ENCODE data around the gene SPEF1. TPM values are rescaled to one million over a fixed set of nuclear protein-coding genes. Genes with fewer than 3 reads are reported as not detected.
A peak's percentile ranks its signal among the peaks of the same experiment; 100 is the strongest.
"Not testable (repeated sequence)": the region's sequence is repeated elsewhere in the genome, so short reads cannot be mapped to it uniquely, and the experiment has no call there.

Gene SPEF1
- polyA plus RNA-seq, 12 donors: 0.09 to 0.11 (median 0.11) TPM; not detected in 9

DNA sequence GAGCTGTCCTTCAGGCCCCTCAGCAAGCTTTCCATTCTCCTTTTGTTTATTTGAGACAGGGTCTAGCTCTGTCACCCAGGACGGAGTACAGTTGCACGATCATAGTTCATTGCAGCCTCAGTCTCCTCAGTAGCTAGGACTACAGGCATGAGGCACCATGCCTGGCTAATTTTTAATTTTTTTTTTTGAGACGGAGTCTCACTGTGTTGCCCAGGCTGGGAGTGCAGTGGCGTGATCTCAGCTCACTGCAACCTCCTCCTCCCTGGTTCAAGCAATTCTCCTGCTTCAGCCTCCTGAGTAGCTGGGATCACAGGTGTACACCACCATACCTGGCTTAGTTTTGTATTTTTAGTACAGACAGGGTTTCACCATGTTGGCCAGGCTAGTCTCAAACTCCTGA is 8.0 kb upstream of the SPEF1 start:
- DNase-seq: not testable (repeated sequence)

DNA sequence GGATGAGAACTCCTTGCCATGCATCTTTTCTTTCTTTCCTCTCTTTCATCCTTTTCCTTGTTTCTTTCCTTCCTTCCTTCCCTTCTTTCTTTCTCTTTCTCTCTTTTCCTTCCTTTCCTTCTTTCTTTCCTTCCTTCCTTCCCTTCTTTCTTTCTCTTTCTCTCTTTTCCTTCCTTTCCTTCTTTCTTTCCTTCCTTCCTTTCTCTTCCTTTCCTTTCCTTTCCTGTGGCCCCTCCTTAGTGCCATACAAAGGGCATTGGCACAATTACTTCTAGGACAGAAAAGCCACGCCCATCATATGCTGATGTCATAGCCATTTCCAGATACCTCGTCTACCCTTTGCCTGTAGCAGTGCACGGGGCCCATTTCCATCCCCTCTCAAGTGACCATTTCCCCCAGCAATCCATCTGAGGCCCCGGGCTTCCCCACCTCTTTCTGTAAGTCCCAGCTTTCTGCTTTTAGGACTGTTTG is 7.5 kb upstream of the SPEF1 start:
- DNase-seq: no peak

DNA sequence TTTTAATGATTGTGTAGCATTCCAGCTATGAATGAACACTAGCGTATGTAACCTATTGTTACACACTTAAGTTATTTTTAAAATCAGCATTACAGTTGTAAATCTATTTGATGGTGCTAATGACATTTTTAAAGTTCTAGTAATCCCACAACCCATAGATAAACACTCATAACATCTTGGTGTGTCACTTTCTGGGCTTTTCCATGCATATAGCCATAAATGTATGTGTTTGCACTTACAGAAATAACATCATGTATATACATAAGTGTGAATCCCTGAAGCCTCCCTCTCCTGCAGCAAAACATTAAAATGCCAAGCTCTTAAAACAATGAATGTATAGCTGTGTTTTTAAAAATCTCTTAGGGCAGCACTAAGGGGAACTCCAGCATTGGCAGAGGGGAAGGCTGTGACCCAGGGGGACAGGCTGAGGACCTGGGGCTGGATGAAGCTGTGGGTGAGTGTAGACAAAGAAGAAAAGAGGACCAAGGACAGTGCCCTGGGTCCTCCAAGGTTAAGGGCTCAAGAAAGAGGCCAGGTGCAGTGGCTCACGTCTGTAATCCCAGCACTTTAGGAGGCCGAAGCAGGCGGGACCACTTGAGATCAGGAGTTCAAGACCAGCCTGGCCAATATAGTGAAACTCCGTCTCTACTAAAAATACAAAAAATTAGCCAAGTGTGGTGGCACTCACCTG is 6.2 kb upstream of the SPEF1 start:
- DNase-seq: no peak

GRCh38 chr20:3786665-3787323 is 5.5 kb upstream of the SPEF1 start, which contains the start of gene CENPB:
Gene CENPB (minus strand): TSS chr20:3786740. CDS start chr20:3786483, 257 bp downstream.
- peak; percentile 88 for DNase-seq

DNA sequence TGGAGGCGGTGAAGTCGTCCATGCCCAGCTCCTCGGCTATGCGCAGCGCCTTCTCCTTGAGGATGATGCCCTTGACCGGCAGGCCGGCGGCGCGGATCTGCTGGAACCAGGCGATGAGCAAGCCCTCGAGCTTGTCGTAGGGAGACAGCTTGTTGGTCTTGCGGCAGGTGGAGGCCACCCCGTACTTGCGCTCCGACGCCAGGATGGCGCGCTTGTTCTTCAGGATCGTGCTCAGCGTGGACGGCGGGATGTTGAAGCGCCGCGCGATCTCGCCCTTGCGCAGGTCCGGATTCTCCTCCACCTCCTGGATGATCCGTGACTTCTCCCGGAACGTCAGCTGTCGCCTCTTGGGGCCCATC is 4.9 kb upstream of the SPEF1 start:
- DNase-seq: no peak

DNA sequence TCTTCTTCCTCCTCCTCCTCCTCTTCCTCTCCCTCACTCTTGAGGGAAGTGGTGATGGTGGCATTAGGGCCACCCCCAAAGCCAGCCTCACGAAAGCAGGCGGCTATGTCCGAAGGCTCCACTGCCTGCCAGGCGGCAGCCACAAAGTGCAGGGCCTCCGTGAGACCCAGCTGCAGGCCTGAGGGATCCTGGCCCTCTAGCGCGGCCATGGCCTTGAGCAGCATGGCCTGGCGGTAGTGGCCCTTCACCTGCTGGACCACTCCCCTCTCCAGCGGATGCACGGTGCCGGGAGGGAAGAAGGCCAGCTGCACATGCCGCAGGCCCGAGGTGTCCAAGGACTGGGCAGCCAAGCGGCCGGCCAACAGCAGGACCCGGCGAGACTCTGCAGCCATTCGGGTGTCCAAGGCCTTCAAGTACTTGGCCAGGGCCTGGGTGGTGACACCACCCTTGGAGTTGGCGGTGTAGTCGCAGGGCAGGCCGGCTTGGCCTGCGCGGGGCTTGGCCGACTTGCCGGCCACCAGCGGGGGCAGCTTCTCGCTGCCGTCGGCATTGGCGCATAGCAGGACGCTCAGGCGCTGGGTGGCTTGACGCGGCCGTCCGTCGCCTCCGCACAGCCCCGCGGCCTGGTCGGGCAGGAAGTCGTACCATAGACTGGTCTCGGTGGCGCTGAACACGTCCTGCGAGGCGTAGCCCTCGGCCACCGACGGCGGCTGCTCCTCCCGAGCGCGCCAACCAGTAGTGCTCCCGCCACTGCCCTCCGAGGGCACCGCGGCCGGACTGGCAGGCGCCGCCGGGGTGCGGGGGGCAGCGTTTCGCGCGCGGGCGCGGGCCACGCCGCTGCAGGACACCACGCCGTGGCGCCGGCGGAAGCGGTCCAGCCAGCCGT is 4.2 kb upstream of the SPEF1 start:
- no peak for DNase-seq

DNA sequence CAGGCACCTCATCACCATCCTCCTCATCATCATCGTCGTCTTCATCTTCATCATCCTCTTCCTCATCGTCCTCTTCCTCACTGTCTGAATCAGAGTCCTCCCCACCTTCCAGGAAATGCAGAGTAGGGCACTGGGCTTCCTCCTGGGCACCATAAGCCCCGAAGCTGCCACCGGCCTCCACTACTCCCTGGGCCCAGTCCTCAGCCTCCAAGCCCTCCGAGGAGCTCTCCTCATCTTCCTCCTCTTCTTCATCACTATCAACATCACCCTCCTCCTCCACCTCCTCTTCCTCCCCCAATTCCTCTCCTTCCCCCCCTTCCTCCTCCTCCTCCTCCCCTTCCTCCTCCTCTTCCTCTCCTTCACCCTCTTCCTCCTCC is 3.6 kb upstream of the SPEF1 start:
- no peak for DNase-seq

GRCh38 chr20:3784216-3784853 is 3.1 kb upstream of the SPEF1 start:
- no peak for DNase-seq

GRCh38 chr20:3783511-3784195 is 2.4 kb upstream of the SPEF1 start:
- no peak for DNase-seq

DNA sequence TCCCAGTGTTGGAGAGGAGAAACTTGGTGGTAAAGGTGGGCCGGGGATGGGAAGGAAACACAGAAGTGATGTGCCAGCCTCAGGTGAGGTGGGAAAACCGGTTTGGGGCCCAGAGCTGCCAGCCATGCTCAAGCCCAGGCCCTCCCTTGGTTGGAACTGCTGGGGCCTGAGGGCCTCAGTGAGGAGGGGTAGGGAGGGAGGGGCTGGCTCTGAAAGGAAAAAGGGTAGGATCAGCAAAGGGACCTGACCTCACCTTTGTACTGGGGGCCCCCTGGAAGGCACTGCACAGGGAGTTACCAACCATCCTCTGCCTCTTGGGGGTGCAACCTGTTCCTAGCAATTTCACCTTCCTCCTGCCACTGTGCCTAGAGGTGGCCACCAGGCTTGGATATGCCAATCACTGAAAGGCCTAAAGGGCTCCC is 1.8 kb upstream of the SPEF1 start:
- no peak for DNase-seq

GRCh38 chr20:3782597-3782996 is 1.3 kb upstream of the SPEF1 start:
- no peak for DNase-seq

GRCh38 chr20:3778976-3779375 is 2.3 kb downstream of the SPEF1 start:
- DNase-seq: no peak

DNA sequence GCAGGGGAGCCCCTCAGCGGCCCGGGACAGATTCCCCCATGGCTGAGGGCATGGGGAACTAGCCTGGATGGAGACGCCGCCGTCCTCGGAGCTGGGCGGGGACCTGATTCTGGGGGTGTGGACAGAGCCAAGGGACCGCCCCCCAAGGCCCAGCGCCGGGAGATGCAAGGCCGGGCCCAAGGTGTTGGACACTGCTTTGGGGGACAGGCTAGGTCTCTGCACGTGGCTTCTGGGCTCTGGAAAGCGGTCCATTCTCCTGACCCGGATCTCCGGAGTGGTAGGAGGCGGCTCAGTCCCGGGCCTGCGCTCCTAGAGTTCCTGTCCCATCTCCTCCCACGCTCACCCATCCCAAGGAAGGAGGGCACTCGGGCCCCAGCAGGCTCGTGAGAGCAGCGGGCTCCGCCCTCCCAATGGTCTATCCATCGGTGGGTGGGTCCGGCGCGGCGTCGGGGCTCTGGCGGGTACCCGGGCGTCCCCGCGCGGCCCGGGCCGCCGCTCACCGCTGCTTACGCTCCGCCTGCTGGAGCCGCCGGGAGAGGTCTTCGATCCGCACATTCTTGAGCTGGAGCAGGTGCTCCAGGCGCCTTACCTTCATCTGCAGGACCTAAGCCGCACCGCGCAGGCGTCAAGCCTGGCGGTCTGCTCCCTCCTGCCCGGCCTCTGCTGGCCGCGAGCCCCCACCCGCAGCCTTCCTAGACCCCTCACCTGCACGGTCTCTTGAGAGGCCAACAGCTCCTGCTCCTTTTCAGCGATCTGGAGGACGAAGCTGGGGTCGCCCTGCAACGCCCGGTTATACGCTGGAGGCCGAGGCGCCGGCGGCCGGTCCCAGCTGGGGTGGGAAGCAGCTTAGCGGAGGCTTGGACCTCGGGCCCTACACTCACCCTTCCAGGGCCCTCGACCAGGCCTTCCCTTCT is 3.3 kb downstream of the SPEF1 start:
- DNase-seq: no peak

DNA sequence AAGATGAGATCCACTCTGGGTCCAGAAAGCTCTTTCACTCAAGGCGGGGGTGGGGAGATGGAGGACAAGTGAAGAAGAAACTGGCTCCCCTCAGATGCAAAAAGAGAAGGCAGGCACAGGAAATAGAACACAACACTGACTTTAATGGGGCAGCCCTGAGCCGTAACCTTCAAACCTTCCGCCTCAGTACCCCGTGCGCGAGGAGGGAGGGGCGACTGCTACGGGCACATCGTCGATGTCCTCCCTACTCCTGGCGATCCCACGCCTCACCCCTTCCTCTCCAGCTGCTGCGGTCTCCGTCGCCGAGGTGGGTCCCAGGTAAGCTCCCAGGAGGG is 3.9 kb downstream of the SPEF1 start:
- no peak for DNase-seq

GRCh38 chr20:3775457-3776108 is 5.7 kb downstream of the SPEF1 start:
- DNase-seq: no peak

DNA sequence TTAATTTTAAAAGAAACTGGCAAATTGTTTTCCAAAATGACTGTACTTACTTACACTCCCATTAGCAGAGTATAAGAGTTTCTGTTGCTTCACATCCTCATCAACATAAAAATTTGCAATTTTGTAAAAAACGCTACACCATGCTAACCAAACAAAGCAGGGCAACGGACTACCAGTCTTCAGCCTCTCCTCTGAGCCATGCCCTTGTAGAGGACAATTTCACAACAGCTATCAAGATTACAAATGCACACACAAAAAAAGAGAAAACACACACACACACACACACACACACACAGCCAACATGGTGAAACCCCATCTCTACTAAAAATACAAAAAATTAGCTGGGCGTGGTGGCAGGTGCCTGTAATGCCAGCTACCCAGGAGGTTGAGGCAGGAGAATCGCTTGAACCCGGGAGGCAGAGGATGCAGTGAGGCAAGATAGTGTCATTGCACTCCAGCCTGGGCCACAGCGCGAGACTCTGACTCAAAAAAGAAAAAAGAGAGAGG is 9.6 kb downstream of the SPEF1 start:
- DNase-seq: no peak

DNA sequence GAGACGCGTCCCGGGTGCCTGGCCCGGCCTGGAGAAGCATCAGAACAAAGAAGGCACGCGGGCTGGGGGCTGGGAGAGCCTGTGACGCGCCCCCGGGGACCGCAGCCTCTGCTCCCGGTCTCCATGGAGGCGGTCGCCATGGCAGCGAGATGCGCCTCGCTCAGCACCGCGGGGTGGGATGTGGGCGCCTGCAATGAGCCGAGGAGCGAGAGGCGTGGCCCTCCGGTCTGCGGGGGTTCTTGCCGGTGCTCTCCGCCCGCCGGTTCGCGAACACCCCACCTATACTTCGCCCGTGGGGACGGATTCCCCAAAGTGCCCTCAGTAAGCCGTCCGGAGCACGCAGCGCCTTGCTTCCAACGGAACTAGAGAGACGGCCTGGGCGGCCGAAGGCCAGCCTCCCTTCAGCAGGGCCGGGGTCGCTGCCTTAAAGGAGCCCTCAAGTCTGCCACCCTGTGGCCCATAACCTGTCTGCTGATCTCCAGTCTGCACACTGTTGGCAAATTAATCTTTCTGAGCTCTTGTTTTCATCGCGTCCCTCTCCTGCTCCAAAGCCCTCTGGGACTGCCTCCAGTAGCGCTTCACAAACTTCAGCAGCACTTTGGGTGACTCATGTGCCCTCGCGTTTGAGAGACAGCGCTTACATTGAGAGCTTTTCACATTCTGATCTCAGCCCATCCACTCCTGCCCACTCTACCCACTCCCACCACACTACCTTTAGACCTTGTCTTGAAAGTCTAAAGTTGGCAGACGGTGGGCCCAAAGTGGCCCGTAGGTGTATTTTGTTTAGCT is 12.7 kb downstream of the SPEF1 start:
- DNase-seq: peak; percentile 67

- DNase-seq: peak; percentile 99
Measured at GRCh38 chr20:3767427-3768341, 13.6 kb downstream of the SPEF1 start, which contains the start of gene ADISSP. Gene ADISSP (minus strand): TSS chr20:3767753. CDS start chr20:3760100, 7,653 bp downstream.

Data from muscle of arm (tissue), 12 donors.